ENCODE data around the gene SKI.

The SKI gene

GRCh38 chr1:2352341-2352896 lies 124.3 kb downstream of the SKI start:
- DNase-seq (ENCODE audit: low read depth) = no peak

DNA sequence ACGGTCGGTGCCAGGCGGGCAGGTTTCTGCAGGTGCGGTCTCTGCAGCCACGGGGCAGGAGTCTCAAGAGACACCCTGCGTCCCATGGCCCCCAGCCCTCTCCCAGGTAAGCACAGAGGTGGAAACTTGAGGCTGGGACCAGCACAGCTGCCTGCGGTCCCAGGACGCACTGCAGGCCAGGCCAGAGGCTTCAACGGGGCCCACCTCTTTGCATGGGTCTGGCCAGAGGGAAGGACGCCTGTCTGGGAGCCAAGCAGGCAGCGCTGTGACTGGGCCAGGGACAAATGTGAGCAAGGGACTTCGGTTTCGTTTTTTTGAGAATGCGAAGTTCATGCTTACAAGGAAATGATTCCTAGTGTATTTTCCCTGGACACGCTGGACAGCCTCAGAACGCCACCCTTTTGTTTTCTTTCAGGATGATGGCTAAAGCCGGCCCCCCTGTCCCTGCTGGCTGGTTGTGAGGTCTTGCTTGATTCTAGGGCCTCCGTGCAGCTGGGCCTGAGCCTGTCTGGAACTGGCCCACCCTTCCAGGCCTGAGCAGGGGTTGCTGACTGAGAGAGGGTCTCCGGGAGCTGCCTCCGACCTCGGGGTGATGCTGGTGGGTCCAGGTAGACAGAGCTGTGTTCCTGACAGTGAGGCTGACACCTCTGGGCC lies 124.9 kb downstream of the SKI start:
- no peak for DNase-seq (ENCODE audit: low read depth)

DNA sequence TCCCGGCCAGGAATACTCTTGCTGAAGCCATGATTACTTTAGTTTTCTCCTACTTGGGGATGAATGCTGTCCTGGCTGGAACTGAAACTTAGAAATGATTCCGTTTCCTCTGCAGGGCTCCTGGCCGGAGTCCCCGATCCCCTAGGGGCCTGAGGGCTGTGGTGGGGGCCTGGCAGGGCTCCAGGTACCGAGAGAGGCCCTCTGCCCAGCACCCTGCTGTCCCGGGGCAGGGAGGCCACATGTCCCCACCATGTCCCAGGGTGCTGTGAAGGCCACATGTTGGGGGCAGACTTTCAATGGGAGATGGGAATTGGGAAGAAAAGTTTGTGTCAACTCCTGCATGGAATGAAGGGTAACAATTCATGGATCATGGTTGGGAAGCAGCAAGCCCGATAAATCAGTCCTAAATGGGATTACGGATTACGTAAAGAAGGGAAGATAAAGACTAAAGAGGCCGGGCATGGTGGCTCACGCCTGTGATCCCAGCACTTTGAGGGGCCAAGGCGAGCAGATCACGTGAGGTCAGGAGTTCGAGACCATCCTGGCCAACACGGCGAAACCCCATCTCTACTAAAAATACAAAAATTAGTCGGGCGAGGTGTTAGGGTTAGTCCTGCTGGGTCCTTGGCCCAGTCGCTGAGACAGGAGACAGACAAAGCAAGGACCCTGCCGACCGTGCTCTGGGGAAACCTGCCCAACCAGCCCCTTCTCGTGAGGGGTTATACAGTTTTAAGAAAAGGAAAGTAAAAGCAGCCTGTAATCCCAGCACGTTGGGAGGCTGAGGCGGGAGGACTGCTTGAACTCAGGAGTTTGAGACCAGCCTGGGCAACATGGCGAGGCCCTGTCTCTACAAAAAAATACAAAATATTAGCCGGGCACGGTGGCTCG lies 125.7 kb downstream of the SKI start:
- DNase-seq (ENCODE audit: low read depth) = no peak

DNA sequence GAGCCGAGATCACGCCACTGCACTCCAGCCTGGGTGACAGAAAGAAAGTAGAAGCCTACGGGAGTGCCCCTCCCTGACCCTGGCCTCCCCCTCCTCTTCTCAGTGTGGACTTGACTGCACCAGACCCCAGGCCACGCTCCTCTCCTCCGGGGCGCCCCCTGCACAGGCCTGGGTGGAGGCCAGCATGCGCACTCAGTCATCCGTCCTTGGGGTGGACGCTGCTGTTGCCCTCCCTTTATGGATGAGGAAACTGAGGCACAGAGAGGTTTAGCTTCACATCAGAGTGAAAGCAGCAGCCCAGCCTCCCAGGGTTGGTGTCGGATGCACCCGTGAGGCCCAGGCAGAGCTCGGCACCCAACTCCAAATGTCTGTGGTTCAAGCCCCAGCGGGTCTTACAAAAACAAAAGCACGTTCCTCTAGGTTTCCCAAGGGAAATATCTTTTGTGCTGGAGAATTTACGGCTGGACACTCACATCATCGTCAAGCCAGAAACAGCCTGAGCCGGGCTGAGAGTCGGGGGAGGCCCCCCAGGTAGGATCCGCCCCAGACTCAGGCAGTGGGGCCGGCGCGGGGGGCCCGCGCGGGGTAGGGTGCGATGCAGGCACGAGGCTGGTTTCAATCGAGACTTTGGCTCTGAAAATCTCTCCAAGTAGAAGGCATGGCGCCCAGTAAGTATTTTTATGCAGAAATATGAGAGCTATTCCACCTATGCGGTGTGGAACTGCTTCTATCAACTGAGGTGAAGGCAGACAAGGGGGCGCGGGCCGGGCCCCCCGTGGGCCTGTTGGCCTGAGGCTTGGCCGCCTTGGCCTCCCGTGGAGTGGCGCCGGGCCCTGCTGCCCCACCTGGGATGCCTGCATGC lies 126.6 kb downstream of the SKI start:
- no peak for DNase-seq (ENCODE audit: low read depth)

DNA sequence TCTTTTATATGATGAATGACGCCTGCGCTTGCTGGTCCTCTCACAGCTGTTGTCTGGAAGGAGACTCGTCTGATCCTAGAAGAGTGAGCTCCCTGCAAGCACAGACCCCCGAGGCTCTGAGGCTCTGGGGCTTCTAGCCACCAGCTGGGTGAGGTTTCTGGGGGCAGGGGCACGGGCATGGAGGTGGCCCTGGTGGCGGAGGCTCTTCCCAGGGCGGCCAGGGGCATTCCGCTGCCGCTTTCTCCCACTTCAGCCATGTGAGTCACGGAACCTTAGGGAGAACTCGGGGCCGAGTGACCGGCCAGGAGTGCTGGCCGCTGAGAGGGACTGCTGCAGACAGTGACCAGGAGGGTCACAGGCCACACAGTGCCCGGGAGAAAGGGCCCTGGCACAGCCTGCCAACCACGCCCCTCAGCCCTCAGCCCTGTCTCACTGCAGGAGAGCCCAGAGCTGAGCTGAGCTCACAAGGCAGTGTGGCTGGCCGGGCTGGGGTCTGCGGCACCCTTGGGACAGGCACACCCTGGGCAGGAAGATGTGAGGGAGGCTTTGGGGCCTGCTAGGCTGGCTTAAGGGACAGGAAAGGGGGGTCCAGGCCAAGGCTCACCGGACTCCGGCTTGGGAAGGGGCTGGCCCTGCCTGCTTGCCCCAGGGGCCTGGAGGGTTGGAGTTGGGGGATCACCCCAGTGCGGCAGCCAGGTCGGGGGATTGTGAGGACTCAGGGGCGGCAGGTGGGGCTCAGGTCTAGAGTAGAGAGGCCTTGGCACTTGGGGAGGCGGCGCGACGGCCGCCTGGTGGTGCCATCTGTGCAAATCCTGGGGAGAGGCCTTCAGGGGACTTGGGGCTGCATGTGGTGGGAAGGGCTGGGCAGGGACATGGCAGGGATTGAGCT lies 127.5 kb downstream of the SKI start:
- no peak for DNase-seq (ENCODE audit: low read depth)

GRCh38 chr1:2356401-2356800 lies 128.3 kb downstream of the SKI start:
- DNase-seq (ENCODE audit: low read depth) = no peak

DNA sequence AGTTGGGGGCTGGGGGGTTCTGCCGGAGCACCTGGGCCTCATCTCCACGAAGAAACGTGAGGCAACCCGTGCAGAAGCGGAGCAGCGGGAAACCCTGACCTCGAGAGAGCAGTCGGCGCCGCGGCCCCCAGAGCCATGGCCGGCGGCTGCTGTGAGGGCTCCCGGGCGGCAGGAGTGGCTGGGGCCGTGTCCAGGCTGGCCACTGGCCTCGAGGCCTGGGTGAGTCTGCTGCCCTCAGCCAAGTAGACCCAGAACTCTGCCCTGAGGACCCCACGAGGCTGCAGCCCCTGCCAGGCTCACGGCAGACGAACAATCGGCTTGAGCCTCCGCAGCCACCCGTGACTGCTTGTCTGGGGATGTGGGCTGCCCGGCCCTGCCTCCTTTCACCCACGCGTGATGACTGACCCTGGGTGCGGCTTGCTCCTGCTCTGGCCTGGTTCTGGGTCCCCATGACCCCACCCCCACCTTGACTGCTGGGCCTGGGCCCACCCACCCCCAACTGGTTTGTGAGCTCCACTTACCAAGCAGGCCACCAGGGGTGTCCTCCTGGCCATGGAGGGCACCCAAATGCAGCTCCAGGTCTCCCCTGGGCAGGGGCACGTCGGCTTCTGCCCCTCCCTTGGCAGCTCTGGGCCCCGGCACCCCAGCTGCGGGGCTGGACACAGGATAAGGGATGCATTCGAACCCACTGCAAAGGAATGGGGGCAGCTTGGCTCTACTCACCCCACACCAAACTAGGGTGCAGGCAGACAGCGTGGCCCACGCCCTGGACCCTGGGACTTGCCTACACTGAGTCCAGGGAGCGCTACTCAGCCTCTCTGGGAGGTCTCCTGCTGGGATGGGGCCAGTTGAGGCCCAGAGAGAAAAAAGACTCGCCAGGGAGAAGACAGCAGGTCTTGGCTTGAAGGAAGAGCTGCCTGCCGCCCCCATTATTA lies 129.1 kb downstream of the SKI start:
- no peak for DNase-seq (ENCODE audit: low read depth)

- no peak for DNase-seq (ENCODE audit: low read depth)
These were observed 130.0 kb downstream of the SKI start for GRCh38 chr1:2358072-2358471.

DNA sequence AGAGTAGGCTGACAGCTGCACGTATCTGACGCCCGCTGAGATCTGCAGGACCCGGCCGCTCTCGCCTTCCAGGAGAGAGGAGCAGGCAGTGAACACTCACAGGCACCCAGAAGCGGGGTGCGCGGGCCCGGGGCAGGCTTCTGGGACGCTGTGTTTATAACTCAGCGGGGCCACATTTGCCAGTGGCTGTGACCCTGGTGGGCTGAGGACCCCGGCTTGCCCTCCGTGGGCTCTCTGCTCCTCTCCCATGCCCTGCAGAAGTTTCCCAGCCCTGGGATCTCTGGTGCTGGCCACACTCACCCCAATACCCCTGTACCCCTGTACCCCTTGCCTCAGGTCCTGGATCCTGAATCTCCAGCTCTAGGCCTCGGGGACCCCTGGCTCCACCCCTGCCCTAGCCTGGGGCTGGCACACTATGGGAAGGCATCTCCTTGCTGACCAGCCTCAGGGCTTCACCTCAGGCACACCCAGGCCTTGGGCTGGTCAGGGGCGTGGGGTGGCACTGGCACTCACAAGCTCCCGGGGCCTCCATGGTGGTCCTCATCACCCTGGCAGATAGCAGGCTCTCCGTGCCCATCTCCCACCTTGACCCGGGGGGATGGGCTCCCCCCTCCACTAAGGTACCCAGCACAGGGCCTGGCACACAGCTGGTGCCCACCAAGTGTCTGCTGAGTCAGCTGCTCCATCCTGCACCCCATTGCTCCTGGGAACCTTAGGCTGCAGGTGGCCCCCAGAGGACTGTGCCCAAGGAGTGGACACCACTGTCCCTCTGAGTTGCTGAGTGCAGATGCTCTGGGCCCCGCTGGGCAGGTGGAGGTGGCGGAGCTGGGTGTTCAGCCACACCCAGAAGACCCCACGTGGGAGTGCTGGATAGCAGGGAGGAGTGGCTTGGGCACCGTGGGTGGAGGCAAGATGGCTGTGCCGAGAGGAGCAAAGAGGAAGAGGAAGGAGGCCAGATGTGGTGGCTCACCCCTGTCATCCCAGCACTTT lies 130.8 kb downstream of the SKI start:
- DNase-seq (ENCODE audit: low read depth) = no peak

Data from T follicular helper cell (primary cell).